ENCODE data around the gene GATD1.

GRCh38 chr11:719214-720016 is 57.9 kb downstream of the GATD1 start:
- TF ChIP-seq CTCF (conservative IDR thresholded peaks at IDR 0.05 in 1 of 2, IDR thresholded peaks at IDR 0.05 in 1 of 2; ENCODE audit: extremely low read depth in 1 of 2, insufficient read depth in 1 of 2, low read depth in 1 of 2, low read length in 2 of 2) (no peak), EZH2 (IDR thresholded peaks at IDR 0.05; ENCODE audit: borderline replicate concordance, low read length) (no peak)
